ENCODE data around the gene CAMK1D. TPM values are rescaled to one million over a fixed set of nuclear protein-coding genes. Genes with fewer than 3 reads are reported as not detected.

CAMK1D gene
- total and polyA plus RNA-seq, 2 of the 8 experiments (the other 6 are each of a cell fraction or from before 2014, with no cell fraction given), result 3.5 to 10.6 TPM

- H3K4me3 ChIP-seq (ENCODE audit: extremely low read depth in 1 of 4, insufficient read depth in 2 of 4, low read depth in 3 of 4, low read length in 4 of 4), result no peak overlapping the region
- H3K14ac ChIP-seq (ENCODE audit: insufficient read length), result no peak overlapping the region
- no peak overlapping the region for H2AK5ac ChIP-seq (ENCODE audit: low read depth, low read length)
- H3K9ac ChIP-seq (replicated peaks in 1 of 4; ENCODE audit: extremely low read depth in 1 of 4, low read depth in 3 of 4, low read length in 3 of 4), result no peak overlapping the region
- no peak overlapping the region for H2AFZ ChIP-seq (ENCODE audit: low read length)
- no peaks in the 10 kb centered on the region for H3K79me2 ChIP-seq (ENCODE audit: control insufficient read depth in 1 of 2, insufficient read depth in 2 of 2, low read length in 2 of 2)
- no peaks in the 10 kb centered on the region for H3K36me3 ChIP-seq (ENCODE audit: control insufficient read depth in 2 of 4, insufficient read depth in 4 of 4, low read length in 3 of 4)
- no peak overlapping the region for H2BK120ac ChIP-seq (replicated peaks; ENCODE audit: low read depth, low read length)
- no peak overlapping the region for H3K27ac ChIP-seq (ENCODE audit: low read depth, low read length)
- no peak overlapping the region for H3K4ac ChIP-seq (replicated peaks; ENCODE audit: insufficient read length, low read depth, low read length)
- no peaks in the 10 kb centered on the region for H4K20me1 ChIP-seq (replicated peaks in 1 of 2; ENCODE audit: control insufficient read depth in 1 of 2, insufficient read depth in 2 of 2, low read length in 2 of 2)
- H3K9me3 ChIP-seq (ENCODE audit: insufficient read depth in 2 of 2, low read depth in 1 of 2, low read length in 1 of 2), result no peaks in the 10 kb centered on the region
- no peak overlapping the region for H4K8ac ChIP-seq (ENCODE audit: extremely low read depth, insufficient read depth, low read length)
- no peak overlapping the region for H2BK12ac ChIP-seq (ENCODE audit: low read depth, low read length)
- POLR2A ChIA-PET (ENCODE audit: partially characterized antibody), result no interaction called here
- CTCF ChIA-PET (ENCODE audit: partially characterized antibody), result interaction anchor here (1.4 kb wide), 1 partner anchor 50 kb away, joined by 5 read pairs; no protein-coding TSS in a partner anchor
- FAIRE-seq, result no peak
- no peak overlapping the region for H2BK20ac ChIP-seq (ENCODE audit: low read length)
- no peak overlapping the region for H4K91ac ChIP-seq (replicated peaks; ENCODE audit: insufficient read length, low read length)
- no peak overlapping the region for H3K18ac ChIP-seq (ENCODE audit: extremely low read depth, low read length)
- no peak overlapping the region for H2BK5ac ChIP-seq (ENCODE audit: low read depth, low read length)
- peaks cover 0 to 1% (median 0%) of the 10 kb centered on the region in 4 experiments; a peak in 1 of 7 replicates for H3K27me3 ChIP-seq (replicated peaks in 1 of 4; ENCODE audit: control insufficient read depth in 3 of 4, extremely low read depth in 1 of 4, insufficient read depth in 3 of 4, low read length in 3 of 4)
- no peak for DNase-seq (ENCODE audit: low read depth in 1 of 2, low spot score in 2 of 2)
- H3K79me1 ChIP-seq (ENCODE audit: low read depth, low read length), result no peaks in the 10 kb centered on the region
- H3K23me2 ChIP-seq (ENCODE audit: low read depth, low read length), result peaks cover 3% of the 10 kb centered on the region; the same call in 1 of the 2 replicates
- no peak overlapping the region for H3K4me2 ChIP-seq (ENCODE audit: insufficient read depth in 1 of 2, low read depth in 2 of 2, low read length in 2 of 2)
- H3K4me1 ChIP-seq (replicated peaks in 1 of 4; ENCODE audit: control insufficient read depth in 3 of 4, insufficient read depth in 4 of 4, low read length in 3 of 4), result no peaks in the 10 kb centered on the region
- no peak overlapping the region for H4K5ac ChIP-seq (ENCODE audit: insufficient read length, low read depth, low read length)
- no peak overlapping the region for H3K56ac ChIP-seq (replicated peaks; ENCODE audit: insufficient read length, low read depth, low read length)
- WGBS, 2 experiments (ENCODE audit: extremely low coverage in 1 of 2, insufficient coverage in 1 of 2, insufficient read length in 1 of 2, insufficient replicate concordance in 2 of 2, low coverage in 1 of 2, low lambda C conversion rate in 2 of 2, missing lambda C conversion rate in 1 of 2), result 84% methylated on average over 3 of the region's 3 CpGs; no CpG with 5 or more reads in 1 of the 2 experiments
- no peak overlapping the region for H3K23ac ChIP-seq (ENCODE audit: insufficient read length)
- H2BK15ac ChIP-seq (ENCODE audit: low read length), result no peak overlapping the region
- TF ChIP-seq SIX5 (IDR thresholded peaks at IDR 0.05; ENCODE audit: low read depth, low read length) (no peak), E2F6 (IDR thresholded peaks at IDR 0.05) (no peak), USF2 (IDR thresholded peaks at IDR 0.05; ENCODE audit: low read length) (no peak), ATF2 (IDR thresholded peaks at IDR 0.05; ENCODE audit: low read length) (no peak), JUND (IDR thresholded peaks at IDR 0.05; ENCODE audit: low read length) (no peak), BCL11A (IDR thresholded peaks at IDR 0.05; ENCODE audit: low read depth in 2 of 2, low read length in 2 of 2) (no peak), MAX (IDR thresholded peaks at IDR 0.05) (no peak), RAD21 (IDR thresholded peaks at IDR 0.05 in 1 of 2, conservative IDR thresholded peaks at IDR 0.05 in 1 of 2; ENCODE audit: low read depth in 2 of 2, low read length in 2 of 2) (no peak), JUN (IDR thresholded peaks at IDR 0.05; ENCODE audit: low read depth, low read length) (no peak), BRCA1 (IDR thresholded peaks at IDR 0.05; ENCODE audit: low read depth, low read length) (no peak)
These were observed 311.5 kb downstream of the CAMK1D start for GRCh38 chr10:12660812-12661211.

All from H1 (cell line).